K562 (cell line): ENCODE results near the gene RAB3D. TPM values are rescaled to one million over a fixed set of nuclear protein-coding genes. Genes with fewer than 3 reads are reported as not detected.

ENCODE experiments used
- ATF2 ChIP-seq: sonication (generic); formaldehyde crosslinking; IDR thresholded peaks from 2 replicates; pipeline ENCODE4 v1.8.1; 2022; ENCODE audit warnings: missing genetic modification reagents
- CLOCK ChIP-seq: fragments of 250-450 bp; sonication (Bioruptor Pico); IDR thresholded peaks from 2 replicates; pipeline ENCODE4 v1.4.0; 2020; ENCODE audit warnings: mild to moderate bottlenecking, moderate library complexity, borderline replicate concordance
- CREB3L1 ChIP-seq: fragments of 450-650 bp; IDR thresholded peaks from 2 replicates; pipeline ENCODE4 v1.6.1; 2014; ENCODE audit warnings: low read depth, mild to moderate bottlenecking, moderate library complexity, borderline replicate concordance
- E2F1 ChIP-seq: sonication (generic); formaldehyde crosslinking; IDR thresholded peaks from 2 replicates; pipeline ENCODE4 v1.8.1; 2023; ENCODE audit warnings: mild to moderate bottlenecking, missing genetic modification reagents, moderate library complexity
- MYNN ChIP-seq, 2 experiments: sonication (generic); formaldehyde crosslinking in 1 of 2; IDR thresholded peaks; 2 replicates each; pipeline versions ENCODE4 v1.5.0 to v1.6.1; 2016 to 2020; ENCODE audit warnings: antibody characterized with exemption in 1 of 2, missing genetic modification reagents in 1 of 2
- RCOR1 ChIP-seq, 2 experiments: IDR thresholded peaks; 2 replicates each; pipeline ENCODE4 v1.6.1; 2012; ENCODE audit warnings: low read depth in 2 of 2, low read length in 2 of 2, borderline replicate concordance in 1 of 2, improper control_type of control experiment in 1 of 2
- RREB1 ChIP-seq: fragments of 250-450 bp; sonication (Bioruptor Pico); IDR thresholded peaks from 2 replicates; pipeline ENCODE4 v1.4.0; 2020
- SREBF2 ChIP-seq: sonication (generic); formaldehyde crosslinking; IDR thresholded peaks from 2 replicates; pipeline ENCODE4 v1.4.0; 2020; ENCODE audit warnings: mild to moderate bottlenecking, missing genetic modification reagents
- ZFP30 ChIP-seq: fragments of 250-450 bp; sonication (Bioruptor Pico); IDR thresholded peaks from 2 replicates; pipeline ENCODE4 v1.8.0; 2022; ENCODE audit warnings: moderate library complexity, mild to moderate bottlenecking, inconsistent platforms, borderline replicate concordance
- ZNF124 ChIP-seq: sonication (generic); formaldehyde crosslinking; IDR thresholded peaks from 2 replicates; pipeline ENCODE4 v1.8.1; 2022; ENCODE audit warnings: missing genetic modification reagents
- ZNF184 ChIP-seq: sonication (generic); formaldehyde crosslinking; IDR thresholded peaks from 2 replicates; pipeline ENCODE4 v1.5.0; 2020; ENCODE audit warnings: missing genetic modification reagents
- ZNF584 ChIP-seq: fragments of 200-800 bp; sonication (Bioruptor generic); IDR thresholded peaks from 2 replicates; pipeline ENCODE4 v1.6.1; 2016; ENCODE audit warnings: low read depth, mild to moderate bottlenecking, missing genetic modification characterization, missing compliant biosample characterization
- ZNF778 ChIP-seq: fragments of 450-650 bp; formaldehyde crosslinking; IDR thresholded peaks from 2 replicates; pipeline ENCODE4 v1.4.0; 2020; ENCODE audit warnings: mild to moderate bottlenecking, moderate library complexity
- polyA plus RNA-seq, 8 experiments: library from polyadenylated mRNA; depleted of rRNA in 4 of 8; stranded (reverse) in 5 of 8; unstranded in 3 of 8; fragments of >200 nt; fragmentation: Nextera tagmentation in 2 of 8; fragmentation: Illumina TruSeq in 1 of 8; extraction: Ambion mirVana in 2 of 8; extraction: Trizol in 1 of 8; gene quantifications; 2 replicates each; pipeline versions ENCODE4 v1.2.1 to v1.2.3, GENCODE V29; 2011 to 2014; ENCODE audit warnings: inconsistent platforms in 1 of 8, missing spikeins in 1 of 8
- total RNA-seq, 7 experiments: library from RNA; depleted of rRNA in 6 of 7; stranded (reverse); fragments of >200 nt in 6 of 7; fragmentation: Illumina TruSeq in 2 of 7; extraction: Trizol in 2 of 7; gene quantifications; 2 replicates each; pipeline versions ENCODE4 v1.2.1 to v1.2.3, GENCODE V29; 2011 to 2021; ENCODE audit warnings: low replicate concordance in 1 of 7

RAB3D gene
- total and polyA plus RNA-seq, 9 of the 15 experiments (the other 6 are each of a cell fraction or from before 2014, with no cell fraction given) = 0.34 to 3.3 (median 1.3) TPM

GRCh38 chr19:11346104-11346940 is 6.9 kb upstream of the RAB3D start, which contains the start of the genes CCDC159 and TMEM205 (continued):
- no peak for TF ChIP-seq CREB3L1
- peak; percentile 34; the same call in 1 of the 2 replicates for TF ChIP-seq E2F1 (CRISPR knock-in tag)
- no peak for TF ChIP-seq SREBF2 (CRISPR knock-in tag)
- TF ChIP-seq CLOCK (CRISPR knock-in tag) = no peak
- no peak for TF ChIP-seq ZFP30
- no peak for TF ChIP-seq MYNN (IDR thresholded peaks at IDR 0.05)
- TF ChIP-seq MYNN (CRISPR knock-in tag; IDR thresholded peaks at IDR 0.05) = no peak
- no peak for TF ChIP-seq ATF2 (CRISPR knock-in tag)
- TF ChIP-seq ZNF584 = no peak
- TF ChIP-seq ZNF778 (CRISPR knock-in tag) = no peak
- TF ChIP-seq RCOR1 (IDR thresholded peaks at IDR 0.05; ENCODE audit: borderline replicate concordance in 1 of 2, low read depth in 2 of 2, low read length in 2 of 2) = no peak; a peak in 1 of 4 replicates
- no peak for TF ChIP-seq RREB1 (CRISPR knock-in tag)
- TF ChIP-seq ZNF184 (CRISPR knock-in tag) = no peak
- TF ChIP-seq ZNF124 (CRISPR knock-in tag) = no peak
